Lung microvascular endothelial cell (primary cell): ENCODE data around the gene CPED1. TPM values are rescaled to one million over a fixed set of nuclear protein-coding genes. Genes with fewer than 3 reads are reported as not detected.
A peak's percentile ranks its signal among the peaks of the same experiment; 100 is the strongest.
"Not testable (repeated sequence)": the region's sequence is repeated elsewhere in the genome, so short reads cannot be mapped to it uniquely, and the experiment has no call there.

Source experiments
- DNase-seq, 2 donors: peaks; one replicate each; pipeline versions ENCODE4 v3.0.0 to v3.0.0-alpha.2; 2010; ENCODE audit warnings: low read depth in 2 of 2
- total RNA-seq: library from RNA; depleted of rRNA; stranded (reverse); fragments of >200 nt; gene quantifications from 2 replicates; pipeline ENCODE4 v1.2.1, GENCODE V29; 2014

CPED1 gene
- total RNA-seq, 1 donor from 2014 or later, result 0.20 TPM

DNA sequence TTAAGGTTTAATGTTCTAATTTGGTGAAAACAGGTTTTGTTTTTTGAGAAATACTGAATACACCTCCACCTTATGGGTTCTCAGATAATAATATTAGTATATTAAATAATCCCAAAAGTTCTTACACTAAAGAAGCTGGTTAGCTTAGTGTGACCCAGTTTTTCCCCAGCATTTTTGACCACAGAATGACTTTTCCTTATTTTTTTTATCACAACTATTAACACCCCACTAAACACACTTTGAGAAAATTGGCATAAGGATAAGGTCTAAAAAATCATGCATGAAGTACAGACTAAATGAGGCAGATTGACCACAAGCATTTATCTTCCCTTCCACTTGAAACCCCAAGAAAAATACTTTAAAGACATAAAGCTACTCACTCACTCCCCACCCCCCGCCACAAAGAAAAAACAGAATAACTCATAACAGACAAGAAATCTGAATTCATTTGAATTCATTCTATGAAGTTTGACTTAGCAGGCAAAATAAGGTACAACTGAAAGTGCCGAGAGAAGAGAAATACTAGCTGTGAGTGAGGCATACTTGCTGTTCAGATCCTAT lies 290.6 kb downstream of the CPED1 start:
- no peak for DNase-seq

DNA sequence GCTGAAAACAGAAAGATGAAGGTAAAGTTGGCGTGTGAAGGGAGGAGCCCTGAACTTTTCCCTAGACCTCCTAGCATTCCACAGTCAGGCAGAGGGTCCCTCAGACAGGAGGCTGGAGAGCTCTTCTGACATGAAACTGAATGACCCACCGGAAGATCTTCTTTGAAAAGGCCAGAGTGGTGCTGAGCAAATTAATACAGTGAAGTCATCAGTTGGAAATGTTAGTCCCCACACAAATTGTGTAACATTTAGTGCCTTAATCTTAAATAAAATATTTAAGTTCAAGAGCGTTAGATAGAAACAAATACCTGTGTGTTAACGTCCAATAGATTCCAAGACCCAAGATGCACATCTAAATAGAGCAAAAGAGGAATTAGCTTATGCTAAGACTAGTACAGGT lies 291.3 kb downstream of the CPED1 start:
- no peak for DNase-seq

DNA sequence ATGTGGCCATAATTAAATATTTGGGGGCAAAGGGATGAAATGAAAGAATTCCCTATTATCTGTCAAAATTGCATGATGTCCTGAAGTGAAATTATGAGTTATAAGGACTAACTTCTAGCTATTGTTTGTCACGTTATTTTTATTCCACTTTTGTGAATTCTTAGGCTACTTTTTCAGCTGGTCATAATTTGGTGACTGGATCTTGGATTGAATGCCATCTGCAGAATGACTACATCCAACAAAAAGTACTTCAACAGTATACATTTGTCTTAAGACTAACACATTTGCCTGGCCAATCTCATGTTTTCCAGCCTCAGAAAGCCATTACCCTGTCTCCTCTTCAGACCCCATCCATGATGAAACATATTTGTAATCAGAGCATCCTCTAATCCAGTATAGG lies 292.1 kb downstream of the CPED1 start:
- DNase-seq, result no peak

DNA sequence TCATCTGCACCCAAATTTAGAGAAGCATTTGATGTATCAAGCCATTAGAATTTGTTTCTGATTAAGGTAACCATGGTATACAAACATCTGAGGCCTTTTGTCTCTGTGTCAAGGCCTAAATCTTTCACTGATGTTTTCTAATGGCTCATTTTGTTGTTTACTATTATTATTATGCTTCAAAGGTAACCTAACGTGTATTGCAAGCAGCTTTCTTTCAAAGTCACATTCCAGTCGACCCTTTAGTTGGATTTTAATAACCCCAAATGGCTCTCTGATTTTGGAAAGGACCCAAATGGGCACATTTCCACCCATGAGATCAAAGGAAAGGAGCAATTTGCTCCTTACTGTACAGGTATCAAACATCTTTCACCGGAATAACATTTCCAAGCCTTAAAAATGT lies 293.6 kb downstream of the CPED1 start:
- no peak for DNase-seq

DNA sequence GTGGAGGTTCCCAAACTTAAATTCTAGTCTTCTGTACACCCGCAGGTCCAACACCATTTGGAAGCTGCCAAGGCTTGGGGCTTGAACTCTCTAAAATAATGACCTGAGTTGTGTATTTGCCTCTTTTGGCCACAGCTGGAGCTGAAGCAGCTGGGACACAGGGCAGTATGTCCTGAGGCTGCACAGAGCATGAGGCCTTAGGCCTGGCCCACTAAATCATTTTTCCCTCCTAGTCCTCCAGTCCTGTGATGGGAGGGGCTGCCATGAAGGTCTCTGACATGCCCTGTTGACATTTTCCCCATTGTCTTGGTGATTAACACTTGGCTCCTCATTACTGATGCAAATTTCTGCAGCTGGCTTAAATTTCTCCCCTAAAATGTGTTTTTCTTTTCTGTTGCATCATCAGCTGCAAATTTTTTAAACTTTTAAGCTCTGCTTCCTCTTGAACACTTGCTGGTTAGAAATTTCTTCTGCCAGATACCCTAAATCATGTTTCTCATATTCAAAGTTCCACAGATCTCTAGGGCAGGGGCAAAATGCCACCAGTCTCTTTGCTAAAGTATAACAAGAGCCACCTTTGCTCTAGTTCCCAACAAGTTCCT lies 296.7 kb downstream of the CPED1 start:
- no peak for DNase-seq

DNA sequence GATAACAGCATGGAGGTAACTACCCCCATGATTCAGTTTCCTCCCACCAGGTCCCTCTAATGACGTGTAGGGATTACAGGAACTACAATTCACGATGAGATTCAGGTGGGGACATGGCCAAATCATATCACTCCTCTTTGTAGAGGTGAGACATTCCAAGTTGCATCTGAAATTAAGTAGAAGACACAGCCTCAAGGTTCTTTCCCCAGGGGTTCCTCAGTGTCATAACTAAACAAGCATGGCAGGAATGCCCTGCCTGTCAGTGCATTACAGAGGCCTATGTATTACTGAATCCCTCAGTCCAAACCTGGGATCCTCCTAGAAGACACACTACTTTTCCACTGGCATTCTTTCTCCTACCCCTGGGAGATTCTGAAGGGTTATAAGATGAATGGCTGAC lies 297.7 kb downstream of the CPED1 start:
- DNase-seq, result no peak

DNA sequence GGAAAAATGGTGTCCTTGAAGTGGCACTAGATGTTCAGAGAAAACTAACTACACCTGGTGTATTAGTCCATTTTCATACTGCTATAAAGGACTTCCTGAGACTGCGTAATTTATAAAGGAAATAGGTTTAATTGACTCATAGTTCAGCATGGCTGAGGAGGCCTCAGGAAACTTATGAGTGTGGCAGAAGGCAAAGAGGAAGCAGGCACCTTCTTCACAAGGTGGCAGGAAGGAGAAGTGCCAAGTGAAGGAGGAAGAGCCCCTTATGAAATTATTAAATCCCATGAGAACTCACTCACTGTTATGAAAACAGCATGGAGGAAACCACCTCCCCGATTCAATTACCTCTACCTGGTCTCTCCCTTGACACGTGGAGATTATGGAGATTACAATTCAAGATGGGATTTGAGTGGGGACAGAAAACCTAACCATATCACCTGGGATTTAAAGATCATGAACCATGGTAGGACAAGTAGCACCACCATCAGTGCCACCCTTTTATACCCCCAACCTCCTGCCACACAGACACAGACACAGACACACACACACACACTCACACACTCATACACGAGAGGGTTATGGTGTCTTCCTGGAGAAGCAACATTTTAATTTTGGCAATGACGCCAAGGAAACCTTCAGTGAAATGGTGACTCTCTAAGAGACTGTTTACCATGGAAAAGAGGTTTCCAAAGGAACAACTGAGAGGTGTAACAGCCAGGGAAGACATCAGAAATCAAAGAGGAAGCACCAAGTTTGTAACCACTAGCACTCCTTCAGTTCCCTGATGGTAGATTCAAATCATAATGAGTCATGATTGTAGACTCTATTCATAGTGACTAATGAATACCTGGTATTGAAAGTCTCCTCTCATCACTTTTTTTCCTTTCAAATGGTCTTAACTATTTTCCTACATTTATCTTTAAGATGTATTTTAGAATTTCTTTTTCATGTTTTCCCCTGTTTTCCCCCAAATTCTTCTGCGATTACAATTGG lies 298.5 kb downstream of the CPED1 start:
- DNase-seq, result no peak

DNA sequence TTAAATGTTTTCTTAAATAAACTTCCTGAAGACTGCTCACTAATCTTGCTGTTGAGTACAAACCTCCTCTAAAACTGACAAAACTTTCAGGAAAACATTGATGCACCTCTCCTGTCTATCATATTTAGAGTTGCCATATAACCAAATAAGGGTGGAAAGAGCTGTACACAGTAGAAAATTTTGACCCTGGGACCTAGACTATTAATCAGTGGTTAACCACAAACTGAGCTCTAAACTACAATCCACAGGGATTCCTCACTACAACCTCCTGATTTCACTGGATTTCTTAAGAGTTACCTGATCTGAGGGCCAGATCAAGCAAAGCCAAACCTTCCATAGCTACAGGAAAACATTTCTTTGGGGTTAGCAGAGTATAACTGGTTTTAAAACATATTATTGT lies 300.4 kb downstream of the CPED1 start:
- DNase-seq, result no peak

DNA sequence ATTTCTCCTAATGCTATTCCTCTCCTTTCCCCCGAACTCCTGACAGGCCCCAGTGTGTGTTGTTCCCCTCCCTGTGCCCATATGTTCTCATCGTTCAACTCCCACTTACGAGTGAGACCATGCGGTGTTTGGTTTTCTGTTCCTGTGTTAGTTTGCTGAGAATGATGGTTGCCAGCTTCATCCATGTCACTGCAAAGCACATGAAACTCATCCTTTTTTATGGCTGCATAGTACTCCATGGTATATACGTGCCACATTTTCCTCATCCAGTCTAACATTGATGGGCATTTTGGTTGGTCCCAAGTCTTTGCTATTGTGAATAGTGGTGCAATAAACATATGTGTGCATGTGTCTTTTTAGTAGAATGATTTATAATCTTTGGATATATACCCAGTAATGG lies 301.4 kb downstream of the CPED1 start:
- not testable (repeated sequence) for DNase-seq

DNA sequence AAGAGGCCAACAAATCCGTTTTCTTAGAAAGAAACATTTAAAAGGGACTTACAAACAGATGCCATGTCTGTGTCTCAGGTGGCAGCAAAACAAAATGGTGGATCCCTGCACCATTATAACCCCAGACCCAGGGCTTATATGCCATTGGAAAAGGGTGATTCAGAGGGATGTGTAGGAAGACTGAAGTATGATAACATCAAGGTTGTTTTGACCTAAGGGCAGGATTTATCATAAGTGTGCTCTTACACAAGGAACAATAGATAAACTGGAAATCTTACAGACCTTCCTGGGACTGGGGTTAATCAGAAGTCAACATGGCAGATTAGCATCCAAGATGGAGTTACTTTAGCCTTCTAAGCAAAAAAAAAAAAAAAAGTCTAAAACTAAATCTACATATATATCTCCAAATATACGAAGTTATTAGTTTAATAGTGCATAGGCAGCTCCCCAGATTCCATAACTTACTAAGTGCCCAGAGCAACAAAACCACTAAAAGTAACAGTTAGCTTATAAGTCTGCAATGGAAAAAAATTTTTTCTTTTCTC lies 306.0 kb downstream of the CPED1 start:
- no peak for DNase-seq

DNA sequence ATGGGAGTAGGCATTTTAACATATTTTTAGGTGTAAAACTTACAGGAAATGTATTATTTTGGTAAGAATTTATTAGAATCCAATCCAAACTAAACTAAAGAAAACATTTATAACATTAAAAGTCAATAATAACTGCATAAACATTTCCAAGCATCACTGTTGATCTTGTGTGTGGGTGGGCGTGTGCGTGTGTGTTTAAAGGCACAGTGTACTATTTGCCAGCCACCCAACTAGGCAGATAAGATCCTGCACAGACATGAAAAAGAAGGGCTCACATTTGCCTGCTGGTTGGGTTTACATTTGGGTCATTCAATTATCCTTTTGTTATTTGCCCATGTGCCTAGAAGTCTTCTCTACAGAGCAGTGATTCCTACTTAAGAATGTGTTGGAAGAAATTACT lies 309.3 kb downstream of the CPED1 start:
- DNase-seq, result no peak

DNA sequence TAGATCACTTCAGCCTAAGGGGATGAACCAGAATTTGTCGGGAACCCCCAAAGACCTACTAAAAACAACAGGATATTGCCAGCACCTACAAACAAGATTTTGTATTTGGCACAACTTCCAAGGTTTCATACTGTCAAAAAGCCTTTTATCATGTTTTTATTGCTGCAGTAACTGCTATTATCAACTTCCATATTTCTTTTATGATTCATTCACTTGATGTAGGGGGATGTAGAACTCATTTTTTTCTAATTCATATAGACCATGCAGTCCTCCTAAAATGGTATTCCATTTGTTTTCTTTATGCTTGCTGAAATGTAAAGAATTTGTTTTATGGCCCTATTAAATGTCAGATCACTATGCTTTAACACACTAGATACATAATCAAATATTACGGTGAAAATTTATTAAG lies 310.3 kb downstream of the CPED1 start:
- no peak for DNase-seq

DNA sequence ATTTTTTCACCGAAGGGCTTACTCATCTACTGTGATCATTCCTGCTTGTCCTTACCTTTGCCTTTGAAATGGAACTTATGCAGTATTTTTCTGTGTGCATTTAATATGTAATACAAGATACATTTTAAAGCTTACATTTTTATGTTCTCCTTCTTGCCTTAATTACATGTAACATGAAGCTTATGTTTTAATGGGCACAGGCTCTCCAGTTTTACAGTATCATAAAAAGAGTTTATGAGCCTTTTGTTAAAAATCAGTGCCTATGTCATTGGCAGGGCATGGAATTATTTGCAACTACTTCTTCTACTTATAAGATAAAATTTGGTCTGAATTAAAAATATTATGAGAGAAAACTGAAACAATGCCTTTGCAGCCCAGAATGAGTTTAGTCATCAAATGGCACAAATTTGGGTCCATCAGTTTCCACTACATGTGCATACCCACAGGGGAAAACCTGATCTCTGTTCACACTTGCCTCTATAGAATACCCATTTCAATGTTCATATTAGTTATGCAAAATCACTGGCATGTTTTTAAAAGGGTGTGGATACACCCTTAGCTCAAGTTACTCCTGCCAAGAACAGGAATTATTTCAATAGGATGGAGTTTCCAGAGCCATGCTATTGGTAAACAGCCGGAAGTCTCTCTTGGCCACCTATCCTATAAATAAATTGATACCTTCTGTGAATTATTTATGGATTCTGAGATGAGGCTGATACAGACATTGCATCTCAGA lies 312.3 kb downstream of the CPED1 start:
- no peak for DNase-seq

DNA sequence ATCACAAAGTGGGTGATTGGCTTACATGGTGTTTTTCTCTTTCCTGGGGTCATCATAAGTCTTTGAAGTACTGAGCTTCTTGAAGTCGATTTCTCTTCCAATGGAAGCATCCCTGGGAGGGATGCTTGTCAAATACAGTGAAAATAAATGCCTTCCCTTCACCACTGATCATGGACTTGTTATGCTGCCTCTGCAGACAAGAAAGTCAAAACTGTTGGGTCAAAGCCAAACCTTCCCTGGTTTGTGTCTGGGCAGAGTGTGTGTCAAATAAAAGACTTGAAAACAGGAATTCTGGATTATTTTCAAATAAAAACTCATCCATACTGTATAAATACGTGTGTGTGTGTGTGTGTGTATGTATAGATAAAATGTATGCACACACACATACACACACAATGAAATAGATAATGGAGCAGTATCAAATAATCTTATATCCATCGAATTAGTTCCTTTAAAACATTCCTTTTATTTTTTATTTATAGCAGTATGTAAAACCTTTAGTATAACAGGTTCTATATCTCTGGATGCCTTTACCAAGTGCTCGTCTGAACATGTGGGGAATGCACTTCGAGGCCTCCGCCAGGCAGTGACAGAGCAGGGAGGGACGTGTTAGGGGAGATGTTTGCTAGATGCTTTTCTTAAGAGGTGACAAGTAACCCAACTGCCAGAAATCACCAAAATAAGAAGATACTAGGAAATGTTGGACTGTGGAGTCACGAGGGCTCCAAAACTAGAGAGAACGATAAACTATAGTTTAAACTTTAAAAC lies 313.1 kb downstream of the CPED1 start:
- no peak for DNase-seq

DNA sequence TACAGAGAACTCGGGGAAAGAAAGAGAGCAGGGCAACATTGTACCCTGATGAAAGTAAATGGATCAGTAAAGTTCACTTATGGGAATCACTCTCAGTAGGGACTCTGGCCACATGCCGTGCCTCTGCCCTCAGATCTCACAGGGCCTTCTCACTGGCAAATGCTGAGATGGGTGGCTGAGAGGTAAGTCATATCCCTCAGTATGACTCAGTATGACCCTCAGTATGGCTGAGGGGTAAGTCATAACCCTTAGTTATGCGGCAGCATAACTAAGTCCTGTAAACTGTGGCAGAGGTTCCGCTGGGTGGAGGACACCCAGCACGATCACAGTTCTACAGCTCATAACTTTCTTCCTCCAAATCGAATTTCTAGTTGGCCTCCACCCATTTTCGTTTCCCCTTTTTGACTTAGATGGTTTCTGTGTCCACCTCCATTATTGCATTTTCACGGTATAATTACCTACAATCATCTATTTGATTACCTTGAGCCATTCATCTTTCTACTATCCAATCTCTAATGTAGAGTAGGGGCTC lies 313.8 kb downstream of the CPED1 start:
- peak in 1 of 2 donors; percentile 32 for DNase-seq

DNA sequence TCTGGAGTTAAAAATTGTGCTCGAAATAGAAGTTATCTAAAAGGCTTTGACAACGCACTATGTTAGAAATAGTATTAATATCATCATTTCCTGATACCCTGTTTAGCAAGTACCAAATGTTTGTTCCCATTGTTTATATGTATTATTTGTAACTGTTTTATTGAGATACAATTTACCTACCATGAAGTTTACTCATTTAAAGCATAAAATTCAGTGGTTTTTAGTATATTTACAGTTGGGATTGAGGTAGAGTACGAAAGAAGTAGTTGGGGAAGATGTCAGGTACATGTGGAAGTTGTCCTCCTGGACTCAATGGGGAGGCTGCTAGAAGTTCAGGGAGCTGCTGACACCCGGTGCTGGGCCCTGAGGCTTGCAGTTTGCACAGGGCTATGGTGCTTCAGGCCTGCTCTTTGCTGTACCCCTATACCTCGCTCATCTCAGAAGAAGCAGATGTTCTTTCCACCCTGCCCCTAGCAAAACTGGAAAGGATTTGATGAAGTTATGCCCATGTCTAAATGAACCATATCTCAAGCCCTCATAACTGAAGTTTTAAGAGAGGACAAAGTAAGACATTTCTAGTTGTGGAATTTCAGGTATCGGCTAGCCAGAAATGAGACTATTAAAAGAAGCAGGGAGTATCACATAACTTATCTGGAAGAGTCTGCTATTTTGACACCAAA lies 315.1 kb downstream of the CPED1 start:
- DNase-seq, result no peak

DNA sequence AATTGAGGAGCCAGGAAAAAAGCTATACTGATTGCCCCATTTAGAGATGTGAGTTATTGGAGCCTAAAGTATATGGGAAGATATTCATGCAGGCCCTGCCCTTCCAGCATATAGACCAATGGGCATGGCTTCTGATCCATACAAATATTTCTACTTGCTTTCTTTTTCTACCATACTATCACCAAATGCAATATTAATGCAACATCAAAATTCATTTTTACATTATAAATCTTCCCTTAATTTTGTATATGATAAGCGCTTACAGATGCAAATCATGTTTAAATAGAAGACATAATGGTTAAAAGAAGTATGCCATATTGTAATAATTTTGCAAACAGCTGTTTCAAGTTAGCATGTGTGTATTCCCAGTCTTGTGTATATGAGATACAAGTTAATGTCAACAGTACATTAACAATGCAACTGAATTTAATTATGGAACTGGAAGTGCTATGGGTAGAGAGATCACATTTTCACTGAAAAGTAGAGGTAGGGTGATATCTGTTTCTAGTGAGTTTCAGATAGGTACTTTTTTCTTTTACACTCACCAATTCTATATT lies 315.7 kb downstream of the CPED1 start:
- no peak for DNase-seq

DNA sequence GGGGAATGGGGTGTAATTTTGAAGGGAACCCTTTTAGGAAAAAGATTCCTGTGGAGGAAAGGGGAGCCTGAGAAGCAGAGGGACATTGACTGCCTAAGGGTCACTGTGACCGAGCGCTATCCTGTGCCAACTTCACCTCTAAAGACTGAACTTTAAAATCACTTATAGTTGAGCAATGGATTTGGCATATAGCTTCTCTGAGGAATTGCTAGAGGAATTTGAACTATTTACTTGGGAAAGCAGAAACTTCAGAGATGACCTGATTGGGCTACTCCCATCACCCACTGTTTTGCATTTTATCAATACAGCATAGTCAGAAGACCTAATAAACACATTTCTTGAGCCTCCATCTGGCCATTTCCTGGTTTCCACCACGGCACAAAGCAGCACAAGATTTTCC lies 316.6 kb downstream of the CPED1 start:
- no peak for DNase-seq

DNA sequence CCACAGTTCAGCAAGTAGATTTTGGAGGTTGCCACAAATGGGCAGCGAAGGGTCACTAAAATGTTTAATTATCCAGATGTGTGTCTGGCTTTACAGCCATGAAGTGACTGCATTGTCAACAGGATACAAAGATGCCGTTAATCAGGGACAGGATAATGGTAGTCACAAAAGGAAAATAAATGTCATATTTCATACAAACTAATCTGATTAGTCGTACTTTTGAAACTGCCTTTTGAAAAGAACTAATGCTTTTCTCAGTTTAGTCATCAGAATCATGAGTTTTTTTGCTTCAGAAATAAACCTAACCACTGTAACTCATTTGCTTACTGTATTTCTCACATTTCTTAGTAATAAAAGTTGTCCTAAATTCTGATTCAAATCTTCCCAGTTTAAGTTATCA lies 318.1 kb downstream of the CPED1 start:
- no peak for DNase-seq
